HepG2 (cell line): Measurements from ENCODE around the gene PPP4R3A. TPM values are rescaled to one million over a fixed set of nuclear protein-coding genes. Genes with fewer than 3 reads are reported as not detected.

Experiments
- ATAC-seq: fragments of 200-7000 bp; cut with Tn5 transposase; 3 replicates; pipeline ENCODE4 v1.9.1; 2020; ENCODE audit warnings: mild to moderate bottlenecking, moderate library complexity
- BruUV-seq: library from RNA; stranded (reverse); fragments of 400-500 nt; replicated peaks from 2 replicates; lab custom pipeline; 2021; lab: Mats Ljungman, UMichigan
- CTCF ChIA-PET: fragments of 300-600 bp; formaldehyde crosslinking; extraction: SDS; loops from one replicate; lab custom pipeline; 2021; ENCODE audit warnings: low total read pairs, inconsistent platforms, low intra/inter-chr PET ratio; lab: Yijun Ruan, JAX
- POLR2A ChIA-PET: fragments of 350-600 bp; sonication (Branson Sonifier 250); formaldehyde crosslinking; loops from one replicate; lab custom pipeline; 2020; ENCODE audit warnings: antibody characterized with exemption, inconsistent platforms; lab: Yijun Ruan, JAX
- DNase-seq: peaks from one replicate; pipeline ENCODE4 v3.0.0-alpha.2; 2015; ENCODE audit warnings: low spot score
- FAIRE-seq: peaks from 3 replicates; lab custom pipeline; 2011; peaks lifted over from hg19 to GRCh38; lab: Jason Lieb, UNC
- H2AFZ ChIP-seq: one replicate; pipeline ENCODE4 v1.6.1; 2011; ENCODE audit warnings: low read length, inconsistent platforms
- H3K27ac ChIP-seq: fragments of 300-600 bp; 3 replicates; pipeline ENCODE4 v1.8.0; 2011; ENCODE audit warnings: mixed run types, mild to moderate bottlenecking, mixed read lengths, low read length, inconsistent platforms; ENCODE audit not compliant: insufficient read depth; ENCODE audit errors: extremely low read length
- H3K27me3 ChIP-seq, 2 experiments: fragments of 200-600 bp in 1 of 2; 2 replicates in 1 of 2; 3 replicates in 1 of 2; pipeline versions ENCODE4 v1.6.0 to v1.8.0; 2011; ENCODE audit warnings: low read length in 2 of 2, mild to moderate bottlenecking in 2 of 2, moderate library complexity in 2 of 2, inconsistent platforms in 1 of 2; ENCODE audit not compliant: insufficient read depth in 2 of 2, control insufficient read depth in 1 of 2
- H3K36me3 ChIP-seq, 2 experiments: fragments of 200-600 bp in 1 of 2; replicated peaks in 1 of 2; 2 replicates in 1 of 2; 3 replicates in 1 of 2; pipeline versions ENCODE4 v1.5.1 to v1.8.0; 2011; ENCODE audit warnings: low read length in 2 of 2, inconsistent platforms in 1 of 2; ENCODE audit not compliant: insufficient read depth in 2 of 2, control insufficient read depth in 1 of 2
- H3K4me1 ChIP-seq: 2 replicates; pipeline ENCODE4 v1.5.1; 2012; ENCODE audit warnings: low read length, inconsistent platforms; ENCODE audit not compliant: insufficient read depth
- H3K4me2 ChIP-seq: 2 replicates; pipeline ENCODE4 v1.6.0; 2011; ENCODE audit warnings: low read depth, low read length, inconsistent platforms
- H3K4me3 ChIP-seq, 3 experiments: fragments of 200-600 bp in 1 of 3; sonication (generic), shearing (Covaris generic) in 1 of 3; replicated peaks in 1 of 3; 2 replicates each; pipeline ENCODE4 v1.5.1; 2011 to 2016; ENCODE audit warnings: low read length in 3 of 3, inconsistent platforms in 2 of 3, low read depth in 2 of 3, mild to moderate bottlenecking in 2 of 3, control low read depth in 1 of 3, mixed read lengths in 1 of 3; ENCODE audit not compliant: insufficient read depth in 1 of 3
- H3K79me2 ChIP-seq: one replicate; pipeline ENCODE4 v1.6.1; 2011; ENCODE audit warnings: low read length, inconsistent platforms; ENCODE audit not compliant: insufficient read depth
- H3K9ac ChIP-seq: 2 replicates; pipeline ENCODE4 v1.6.0; 2011; ENCODE audit warnings: mild to moderate bottlenecking, low read depth, low read length, inconsistent platforms; ENCODE audit not compliant: insufficient read depth
- H3K9me3 ChIP-seq: 2 replicates; pipeline ENCODE4 v1.5.1; 2012; ENCODE audit warnings: mild to moderate bottlenecking, low read length
- H4K20me1 ChIP-seq: 2 replicates; pipeline ENCODE4 v1.6.0; 2011; ENCODE audit warnings: inconsistent platforms, mild to moderate bottlenecking, low read length, moderate library complexity; ENCODE audit not compliant: insufficient read depth
- ATF4 ChIP-seq, 2 experiments: fragments of 450-650 bp in 1 of 2; sonication (generic) in 1 of 2; formaldehyde crosslinking; IDR thresholded peaks; 2 replicates each; pipeline versions ENCODE4 v1.5.0 to v1.8.0; 2020 to 2022; ENCODE audit warnings: mild to moderate bottlenecking in 1 of 2, missing genetic modification reagents in 1 of 2
- DNMT1 ChIP-seq: sonication (generic); formaldehyde crosslinking; IDR thresholded peaks from 2 replicates; pipeline ENCODE4 v1.5.1; 2020; ENCODE audit warnings: mild to moderate bottlenecking, missing genetic modification reagents
- NCOA5 ChIP-seq: sonication (generic); formaldehyde crosslinking; IDR thresholded peaks from 2 replicates; pipeline ENCODE4 v1.4.0; 2020; ENCODE audit warnings: missing genetic modification reagents
- PAF1 ChIP-seq: IDR thresholded peaks from 2 replicates; pipeline ENCODE4 v1.6.1; 2016; ENCODE audit warnings: missing genetic modification reagents, missing compliant biosample characterization
- POGK ChIP-seq: sonication (generic); formaldehyde crosslinking; conservative IDR thresholded peaks from 2 replicates; pipeline ENCODE4 v1.8.0; 2022; ENCODE audit warnings: mild to moderate bottlenecking, moderate library complexity, missing genetic modification reagents
- RCOR2 ChIP-seq: IDR thresholded peaks from 2 replicates; pipeline ENCODE4 v1.6.1; 2016; ENCODE audit warnings: missing biosample characterization, missing genetic modification reagents
- SATB2 ChIP-seq: sonication (generic); formaldehyde crosslinking; IDR thresholded peaks from 2 replicates; pipeline ENCODE4 v1.5.0; 2020; ENCODE audit warnings: missing genetic modification reagents
- SP1 ChIP-seq, 2 experiments: fragments of 450-650 bp in 1 of 2; sonication (generic) in 1 of 2; formaldehyde crosslinking in 1 of 2; IDR thresholded peaks; 2 replicates each; pipeline versions ENCODE4 v1.4.0 to v1.6.1; 2016 to 2020; ENCODE audit warnings: missing genetic modification reagents in 1 of 2
- TFE3 ChIP-seq: IDR thresholded peaks from 2 replicates; pipeline ENCODE4 v1.6.1; 2016
- YY1 ChIP-seq: IDR thresholded peaks from 2 replicates; pipeline ENCODE4 v1.6.1; 2011; ENCODE audit warnings: low read length, low read depth, moderate library complexity, mild to moderate bottlenecking; ENCODE audit not compliant: insufficient read depth, insufficient replicate concordance
- ZFP82 ChIP-seq: sonication (generic); formaldehyde crosslinking; IDR thresholded peaks from 2 replicates; pipeline ENCODE4 v1.5.1; 2020; ENCODE audit warnings: mild to moderate bottlenecking, missing genetic modification reagents, borderline replicate concordance
- ZFP90 ChIP-seq: sonication (generic); formaldehyde crosslinking; IDR thresholded peaks from 2 replicates; pipeline ENCODE4 v1.8.0; 2022; ENCODE audit warnings: missing genetic modification reagents, mild to moderate bottlenecking, inconsistent platforms, borderline replicate concordance
- ZMAT3 ChIP-seq: sonication (generic); formaldehyde crosslinking; conservative IDR thresholded peaks from 2 replicates; pipeline ENCODE4 v1.7.0; 2021; ENCODE audit warnings: missing genetic modification reagents
- ZMYM2 ChIP-seq: sonication (generic); formaldehyde crosslinking; IDR thresholded peaks from 2 replicates; pipeline ENCODE4 v1.8.0; 2022; ENCODE audit warnings: mild to moderate bottlenecking, missing genetic modification reagents
- ZNF329 ChIP-seq: sonication (generic); formaldehyde crosslinking; IDR thresholded peaks from 2 replicates; pipeline ENCODE4 v1.9.0; 2021; ENCODE audit warnings: low read depth, mild to moderate bottlenecking, missing genetic modification reagents
- ZNF550 ChIP-seq: sonication (generic); formaldehyde crosslinking; IDR thresholded peaks from 2 replicates; pipeline ENCODE4 v1.4.0; 2020; ENCODE audit warnings: mild to moderate bottlenecking, missing genetic modification reagents, borderline replicate concordance
- ZNF569 ChIP-seq: sonication (generic); formaldehyde crosslinking; IDR thresholded peaks from 2 replicates; pipeline ENCODE4 v1.5.0; 2020; ENCODE audit warnings: mild to moderate bottlenecking, missing genetic modification reagents, moderate library complexity, borderline replicate concordance
- ZNF614 ChIP-seq: IDR thresholded peaks from 2 replicates; pipeline ENCODE4 v1.6.1; 2018; ENCODE audit warnings: missing biosample characterization, missing genetic modification reagents, inconsistent platforms, borderline replicate concordance
- ZNF619 ChIP-seq: sonication (generic); formaldehyde crosslinking; IDR thresholded peaks from 2 replicates; pipeline ENCODE4 v1.4.0; 2020; ENCODE audit warnings: mild to moderate bottlenecking, missing genetic modification reagents
- ZSCAN22 ChIP-seq: sonication (generic); formaldehyde crosslinking; IDR thresholded peaks from 2 replicates; pipeline ENCODE4 v1.4.0; 2020; ENCODE audit warnings: mild to moderate bottlenecking, missing genetic modification reagents
- WGBS: methylation state at CpG from one replicate; pipeline ENCODE4 v1.1.6; 2017; ENCODE audit warnings: low lambda C conversion rate; 5-methylcytosine and 5-hydroxymethylcytosine counted together
- in situ Hi-C: cut with HindIII; loops from 2 replicates; pipeline ENCODE4 v1.10.0; 2017; ENCODE audit warnings: low pct_unique_long_range_greater_than_20kb; ENCODE audit not compliant: extremely low pct_ligation_motif_present
- intact Hi-C: fragments of 100-400 bp; cut with micrococcal nuclease; formaldehyde crosslinking; loops from one replicate; pipeline ENCODE4 v1.10.0; 2022; ENCODE audit not compliant: unreplicated experiment
- polyA plus RNA-seq, 8 experiments: library from polyadenylated mRNA; depleted of rRNA in 3 of 8; stranded (reverse) in 7 of 8; unstranded in 1 of 8; fragments of >200 nt; fragmentation: Illumina TruSeq in 4 of 8; extraction: Trizol in 4 of 8; gene quantifications; 2 replicates each; pipeline versions ENCODE4 v1.2.1 to v1.2.3, GENCODE V29; 2011 to 2016; ENCODE audit warnings: low read depth in 4 of 8, missing spikeins in 1 of 8, mixed read lengths in 1 of 8; ENCODE audit not compliant: insufficient read depth in 1 of 8
- total RNA-seq, 5 experiments: library from RNA; depleted of rRNA; stranded (reverse); fragments of >200 nt; fragmentation: Illumina TruSeq; extraction: Trizol; gene quantifications; 2 replicates each; pipeline ENCODE4 v1.2.3, GENCODE V29; 2016; ENCODE audit warnings: low read depth in 1 of 5

PPP4R3A gene
- total and polyA plus RNA-seq, 2 of the 13 experiments (the other 11 are each of a cell fraction or from before 2014, with no cell fraction given) = 22.5 to 57.4 TPM

- BruUV-seq = TSS peak; percentile 57
- intact Hi-C loops = loop anchor here (1.0 kb wide), 1 partner anchor 59 kb away; no protein-coding TSS in a partner anchor
- Histone ChIP-seq H3K4me2 (peak overlapping the region; percentile 80), H3K27me3 (no peaks in the 10 kb centered on the region; a peak in 2 of 5 replicates), H3K27ac (peak overlapping the region; percentile 99), H2AFZ (no peak overlapping the region), H3K79me2 (peaks cover 51% of the 10 kb centered on the region), H3K4me3 (peak overlapping the region; percentile 75 to 93 (median 85)), H3K9ac (peak overlapping the region; percentile 95), H3K4me1 (peaks cover 36% of the 10 kb centered on the region), H3K36me3 (peaks cover 0 to 23% of the 10 kb centered on the region in 2 experiments; a peak in 3 of 5 replicates), H3K9me3 (no peaks in the 10 kb centered on the region), H4K20me1 (peaks cover 42% of the 10 kb centered on the region)
- ChIA-PET CTCF (no interaction called here), POLR2A (interaction anchor here (0.6 to 2.5 kb wide), 6 partner anchors 8 to 402 kb away, joined by 3 to 12 read pairs (median 6); no protein-coding TSS in a partner anchor)
- ATAC-seq (peak; percentile 39), FAIRE-seq (peak; percentile 89), DNase-seq (peak; percentile 67)
- in situ Hi-C loops = no loop called here
- 0% methylated on average over 1 of the region's 71 CpGs for WGBS
- 0 out of 4 replicates have a peak, but pooled peaks of 1 of the 2 experiments have one; percentile 15 for TF ChIP-seq ATF4 (CRISPR knock-in tag; IDR thresholded peaks at IDR 0.05)
- TF ChIP-seq ZNF619 (CRISPR knock-in tag) = no peak
- no peak for TF ChIP-seq ZFP82 (CRISPR knock-in tag)
- TF ChIP-seq YY1 = no peak
- 0 out of 2 replicates have a peak, but pooled peaks have one; percentile 21 for TF ChIP-seq ZNF614 (CRISPR knock-in tag)
- TF ChIP-seq ZNF550 (CRISPR knock-in tag) = no peak
- 0 out of 2 replicates have a peak, but pooled peaks have one; percentile 26 for TF ChIP-seq TFE3 (CRISPR knock-in tag)
- no peak for TF ChIP-seq NCOA5 (CRISPR knock-in tag)
- TF ChIP-seq ZSCAN22 (CRISPR knock-in tag) = no peak
- TF ChIP-seq SATB2 = no peak
- TF ChIP-seq ZNF569 = no peak
- no peak for TF ChIP-seq ZMYM2
- TF ChIP-seq RCOR2 (CRISPR knock-in tag) = peak; percentile 76
- no peak for TF ChIP-seq ZNF329 (CRISPR knock-in tag)
- no peak for TF ChIP-seq SP1 (IDR thresholded peaks at IDR 0.05)
- no peak for TF ChIP-seq SP1 (CRISPR knock-in tag; IDR thresholded peaks at IDR 0.05)
- TF ChIP-seq DNMT1 (CRISPR knock-in tag) = no peak
- TF ChIP-seq POGK = peak; percentile 24; the same call in 1 of the 2 replicates
- peak; percentile 48; the same call in 1 of the 2 replicates for TF ChIP-seq ZMAT3
- TF ChIP-seq ZFP90 (CRISPR knock-in tag) = 0 out of 2 replicates have a peak, but pooled peaks have one; percentile 50
- TF ChIP-seq PAF1 (CRISPR knock-in tag) = peak; percentile 93
Measured at GRCh38 chr14:91509083-91509877, 830 bp downstream of the PPP4R3A start.
